WTC11 (cell line): Measurements from ENCODE around the gene PXK. TPM values are rescaled to one million over a fixed set of nuclear protein-coding genes. Genes with fewer than 3 reads are reported as not detected.

Experiments used
- ATAC-seq: fragments of 200-7000 bp; cut with Tn5 transposase; 2 replicates; pipeline ENCODE4 v1.10.0; 2021; ENCODE audit warnings: mild to moderate bottlenecking, moderate library complexity
- CTCF ChIA-PET: fragments of 300-600 bp; sonication (Branson Sonifier 250); formaldehyde crosslinking; loops from one replicate; lab custom pipeline; 2021; ENCODE audit warnings: antibody characterized with exemption; lab: Charles Lee
- POLR2A ChIA-PET: fragments of 350-600 bp; sonication (Branson Sonifier 250); formaldehyde crosslinking; loops from one replicate; lab custom pipeline; 2021; ENCODE audit warnings: antibody characterized with exemption; lab: Charles Lee
- DNase-seq: peaks from one replicate; pipeline ENCODE4 v3.0.0; 2021; ENCODE audit warnings: low spot score
- H3K27ac Mint-ChIP-seq: 2 replicates; pipeline ENCODE4 v1.8.0; 2021; ENCODE audit warnings: mixed read lengths
- H3K27me3 Mint-ChIP-seq: 2 replicates; pipeline ENCODE4 v1.8.0; 2021; ENCODE audit warnings: low read depth, mild to moderate bottlenecking, moderate library complexity, mixed read lengths
- H3K36me3 Mint-ChIP-seq: 2 replicates; pipeline ENCODE4 v1.8.0; 2021; ENCODE audit warnings: mixed read lengths
- H3K4me1 Mint-ChIP-seq: 2 replicates; pipeline ENCODE4 v1.8.0; 2022; ENCODE audit warnings: mixed read lengths
- H3K4me3 Mint-ChIP-seq: 2 replicates; pipeline ENCODE4 v1.8.0; 2021; ENCODE audit warnings: mild to moderate bottlenecking, moderate library complexity, mixed read lengths
- H3K9me3 Mint-ChIP-seq: 2 replicates; pipeline ENCODE4 v1.8.0; 2021; ENCODE audit warnings: mixed read lengths
- ATF6 ChIP-seq: sonication (generic); formaldehyde crosslinking; IDR thresholded peaks from 2 replicates; pipeline ENCODE4 v1.8.1; 2023; ENCODE audit warnings: mild to moderate bottlenecking, missing genetic modification reagents
- CBFB ChIP-seq: sonication (generic); formaldehyde crosslinking; IDR thresholded peaks from 2 replicates; pipeline ENCODE4 v1.8.1; 2022; ENCODE audit warnings: mild to moderate bottlenecking, low read depth, missing genetic modification reagents
- ESRRA ChIP-seq: sonication (generic); formaldehyde crosslinking; IDR thresholded peaks from 2 replicates; pipeline ENCODE4 v1.8.1; 2022; ENCODE audit warnings: mild to moderate bottlenecking, missing genetic modification reagents, borderline replicate concordance
- GABPB1 ChIP-seq: sonication (generic); formaldehyde crosslinking; IDR thresholded peaks from 2 replicates; pipeline ENCODE4 v1.8.1; 2023; ENCODE audit warnings: mild to moderate bottlenecking, missing genetic modification reagents
- IRF2 ChIP-seq: sonication (generic); formaldehyde crosslinking; IDR thresholded peaks from 2 replicates; pipeline ENCODE4 v1.8.0; 2022; ENCODE audit warnings: low read depth, missing genetic modification reagents, borderline replicate concordance
- JAZF1 ChIP-seq: fragments of 250-450 bp; sonication (Bioruptor Pico); IDR thresholded peaks from 2 replicates; pipeline ENCODE4 v1.9.0; 2021; ENCODE audit warnings: moderate library complexity, mild to moderate bottlenecking, inconsistent platforms
- NFATC4 ChIP-seq: fragments of 250-450 bp; sonication (Bioruptor Pico); IDR thresholded peaks from 2 replicates; pipeline ENCODE4 v1.9.0; 2021; ENCODE audit warnings: mild to moderate bottlenecking
- ZSCAN18 ChIP-seq: fragments of 250-450 bp; sonication (Bioruptor Pico); IDR thresholded peaks from 2 replicates; pipeline ENCODE4 v2.1.2; 2022; ENCODE audit warnings: mild to moderate bottlenecking, moderate library complexity
- total RNA-seq: library from RNA; stranded (reverse); gene quantifications from 3 replicates; pipeline ENCODE4 v1.2.3, GENCODE V29; 2021
- TF ChIP-seq, protein P1 (sequence below): fragments of 250-450 bp; sonication (Bioruptor Pico); IDR thresholded peaks from 2 replicates; pipeline ENCODE4 v1.8.0; 2021; ENCODE audit warnings: mild to moderate bottlenecking
- TF ChIP-seq, protein P2 (sequence below): sonication (generic); formaldehyde crosslinking; IDR thresholded peaks from 2 replicates; pipeline ENCODE4 v1.8.1; 2022; ENCODE audit warnings: mild to moderate bottlenecking, missing genetic modification reagents, moderate library complexity, borderline replicate concordance
- TF ChIP-seq, protein P3 (sequence below): fragments of 250-450 bp; sonication (Bioruptor Pico); conservative IDR thresholded peaks from 2 replicates; pipeline ENCODE4 v1.9.0; 2021; ENCODE audit warnings: mild to moderate bottlenecking
- TF ChIP-seq, protein P4 (sequence below): sonication (generic); formaldehyde crosslinking; IDR thresholded peaks from 2 replicates; pipeline ENCODE4 v1.8.1; 2022; ENCODE audit warnings: mild to moderate bottlenecking, moderate library complexity, missing genetic modification reagents

Gene PXK
- total RNA-seq, 1 experiment from 2014 or later = 9.4 TPM

DNA sequence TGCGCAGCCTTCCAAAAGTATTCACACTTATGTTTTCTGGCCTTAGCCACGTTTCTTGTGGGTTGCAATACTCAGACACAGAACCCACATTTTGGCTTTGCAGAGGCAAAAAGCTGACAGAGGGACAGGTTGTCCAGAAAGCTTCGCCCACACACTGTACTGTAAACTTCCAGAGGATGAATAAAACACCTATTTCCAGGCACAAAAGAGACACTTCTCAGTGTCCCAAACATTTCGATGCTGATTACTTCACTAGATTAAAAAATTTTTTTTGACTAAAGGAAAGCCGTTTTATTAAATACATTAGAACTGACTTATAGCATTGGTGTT is 131.2 kb downstream of the PXK start (continued):
- TF ChIP-seq ZSCAN18 (CRISPR knock-in tag) (no peak), ATF6 (no peak)
- TF ChIP-seq, protein P1, sequence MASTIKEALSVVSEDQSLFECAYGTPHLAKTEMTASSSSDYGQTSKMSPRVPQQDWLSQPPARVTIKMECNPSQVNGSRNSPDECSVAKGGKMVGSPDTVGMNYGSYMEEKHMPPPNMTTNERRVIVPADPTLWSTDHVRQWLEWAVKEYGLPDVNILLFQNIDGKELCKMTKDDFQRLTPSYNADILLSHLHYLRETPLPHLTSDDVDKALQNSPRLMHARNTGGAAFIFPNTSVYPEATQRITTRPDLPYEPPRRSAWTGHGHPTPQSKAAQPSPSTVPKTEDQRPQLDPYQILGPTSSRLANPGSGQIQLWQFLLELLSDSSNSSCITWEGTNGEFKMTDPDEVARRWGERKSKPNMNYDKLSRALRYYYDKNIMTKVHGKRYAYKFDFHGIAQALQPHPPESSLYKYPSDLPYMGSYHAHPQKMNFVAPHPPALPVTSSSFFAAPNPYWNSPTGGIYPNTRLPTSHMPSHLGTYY (CRISPR knock-in tag) = no peak
- TF ChIP-seq, protein P2, sequence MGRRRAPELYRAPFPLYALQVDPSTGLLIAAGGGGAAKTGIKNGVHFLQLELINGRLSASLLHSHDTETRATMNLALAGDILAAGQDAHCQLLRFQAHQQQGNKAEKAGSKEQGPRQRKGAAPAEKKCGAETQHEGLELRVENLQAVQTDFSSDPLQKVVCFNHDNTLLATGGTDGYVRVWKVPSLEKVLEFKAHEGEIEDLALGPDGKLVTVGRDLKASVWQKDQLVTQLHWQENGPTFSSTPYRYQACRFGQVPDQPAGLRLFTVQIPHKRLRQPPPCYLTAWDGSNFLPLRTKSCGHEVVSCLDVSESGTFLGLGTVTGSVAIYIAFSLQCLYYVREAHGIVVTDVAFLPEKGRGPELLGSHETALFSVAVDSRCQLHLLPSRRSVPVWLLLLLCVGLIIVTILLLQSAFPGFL = no peak
- TF ChIP-seq, all 79 proteins: peak for 0

- POLR2A ChIA-PET = interaction anchor here (0.5 kb wide), 1 partner anchor 93 kb away, joined by 4 read pairs; no protein-coding TSS in a partner anchor
- no peak overlapping the region for H3K4me3 Mint-ChIP-seq
- peaks cover 15% of the 10 kb centered on the region for H3K4me1 Mint-ChIP-seq
- ATAC-seq = no peak
- H3K36me3 Mint-ChIP-seq = no peaks in the 10 kb centered on the region
- H3K27ac Mint-ChIP-seq = no peak overlapping the region
- H3K27me3 Mint-ChIP-seq = no peaks in the 10 kb centered on the region
- DNase-seq = no peak
- TF ChIP-seq, protein P3, sequence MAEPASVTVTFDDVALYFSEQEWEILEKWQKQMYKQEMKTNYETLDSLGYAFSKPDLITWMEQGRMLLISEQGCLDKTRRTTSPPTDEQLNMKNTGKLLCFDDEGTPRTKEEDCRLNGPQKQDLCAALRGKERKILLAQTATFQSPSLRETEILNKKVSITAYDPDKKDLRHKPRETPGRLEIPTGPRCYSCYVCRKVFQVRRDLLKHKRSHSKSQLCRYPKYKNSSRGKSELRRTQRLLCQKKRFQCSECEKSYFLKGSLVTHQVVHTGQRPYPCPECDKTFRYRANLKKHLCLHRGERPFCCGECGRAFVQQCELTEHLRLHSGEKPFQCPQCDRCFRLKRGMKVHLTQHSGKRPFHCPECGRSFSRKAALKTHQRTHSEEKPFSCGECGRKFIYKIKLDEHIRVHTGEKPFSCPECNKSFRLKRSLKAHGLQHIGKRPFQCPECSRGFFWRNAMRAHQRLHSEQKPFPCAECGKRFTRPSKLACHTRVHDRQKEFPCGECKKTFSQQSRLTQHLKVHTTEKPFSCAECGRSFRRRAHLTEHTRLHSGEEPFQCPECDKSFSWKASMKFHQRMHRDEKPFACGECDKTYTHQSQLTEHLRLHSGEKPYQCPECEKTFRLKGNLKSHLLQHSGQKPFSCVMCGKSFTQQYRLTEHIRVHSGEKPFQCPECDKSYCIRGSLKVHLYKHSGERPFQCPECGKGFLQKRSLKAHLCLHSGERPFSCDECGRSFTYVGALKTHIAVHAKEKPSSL (CRISPR knock-in tag) = no peak
- TF ChIP-seq GABPB1 (CRISPR knock-in tag) (no peak), ESRRA (CRISPR knock-in tag) (no peak), NFATC4 (CRISPR knock-in tag) (no peak), CBFB (CRISPR knock-in tag) (no peak), ATF6 (no peak), JAZF1 (CRISPR knock-in tag) (no peak), IRF2 (no peak)
- TF ChIP-seq, protein P4, sequence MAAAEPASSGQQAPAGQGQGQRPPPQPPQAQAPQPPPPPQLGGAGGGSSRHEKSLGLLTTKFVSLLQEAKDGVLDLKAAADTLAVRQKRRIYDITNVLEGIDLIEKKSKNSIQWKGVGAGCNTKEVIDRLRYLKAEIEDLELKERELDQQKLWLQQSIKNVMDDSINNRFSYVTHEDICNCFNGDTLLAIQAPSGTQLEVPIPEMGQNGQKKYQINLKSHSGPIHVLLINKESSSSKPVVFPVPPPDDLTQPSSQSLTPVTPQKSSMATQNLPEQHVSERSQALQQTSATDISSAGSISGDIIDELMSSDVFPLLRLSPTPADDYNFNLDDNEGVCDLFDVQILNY (CRISPR knock-in tag) = no peak
- TF ChIP-seq, all 79 proteins: peak for 0
- CTCF ChIA-PET = no interaction called here
- H3K9me3 Mint-ChIP-seq = no peaks in the 10 kb centered on the region
These were observed 132.2 kb downstream of the PXK start for GRCh38 chr3:58464866-58465265.
